Skeletal muscle tissue (tissue), 4 donors: ENCODE measurements around the gene SPARCL1. TPM values are rescaled to one million over a fixed set of nuclear protein-coding genes. Genes with fewer than 3 reads are reported as not detected.
A peak's percentile ranks its signal among the peaks of the same experiment; 100 is the strongest.
"Not testable (repeated sequence)": the region's sequence is repeated elsewhere in the genome, so short reads cannot be mapped to it uniquely, and the experiment has no call there.

Experiments
- H3K27ac ChIP-seq: one replicate; pipeline ENCODE4 v1.7.0; 2013; ENCODE audit warnings: mild to moderate bottlenecking, low read depth, low read length, inconsistent platforms
- H3K27me3 ChIP-seq, 3 donors: one replicate each; pipeline ENCODE4 v1.7.0; 2013; ENCODE audit warnings: low read length in 3 of 3; ENCODE audit not compliant: control insufficient read depth in 3 of 3, insufficient read depth in 3 of 3
- H3K36me3 ChIP-seq, 3 donors: one replicate each; pipeline ENCODE4 v1.7.0; 2013; ENCODE audit warnings: low read length in 3 of 3; ENCODE audit not compliant: control insufficient read depth in 3 of 3, insufficient read depth in 3 of 3
- H3K4me1 ChIP-seq, 3 donors: one replicate each; pipeline ENCODE4 v1.7.0; 2013; ENCODE audit warnings: low read length in 3 of 3, mild to moderate bottlenecking in 3 of 3; ENCODE audit not compliant: control insufficient read depth in 3 of 3, insufficient read depth in 3 of 3
- H3K4me3 ChIP-seq, 3 donors: one replicate each; pipeline ENCODE4 v1.7.0; 2013; ENCODE audit warnings: low read length in 3 of 3
- H3K9ac ChIP-seq, 3 donors: one replicate each; pipeline ENCODE4 v1.7.0; 2013; ENCODE audit warnings: low read length in 3 of 3, mild to moderate bottlenecking in 3 of 3, moderate library complexity in 2 of 3, low read depth in 1 of 3
- H3K9me3 ChIP-seq, 3 donors: one replicate each; pipeline ENCODE4 v1.7.0; 2013; ENCODE audit warnings: low read length in 3 of 3; ENCODE audit not compliant: control insufficient read depth in 3 of 3
- total RNA-seq: library from RNA; depleted of rRNA; stranded (reverse); fragments of >200 nt; gene quantifications from one replicate; pipeline ENCODE4 v1.2.3, GENCODE V29; 2014
- donor health status: Osteomylitis.

The SPARCL1 gene, protein sequence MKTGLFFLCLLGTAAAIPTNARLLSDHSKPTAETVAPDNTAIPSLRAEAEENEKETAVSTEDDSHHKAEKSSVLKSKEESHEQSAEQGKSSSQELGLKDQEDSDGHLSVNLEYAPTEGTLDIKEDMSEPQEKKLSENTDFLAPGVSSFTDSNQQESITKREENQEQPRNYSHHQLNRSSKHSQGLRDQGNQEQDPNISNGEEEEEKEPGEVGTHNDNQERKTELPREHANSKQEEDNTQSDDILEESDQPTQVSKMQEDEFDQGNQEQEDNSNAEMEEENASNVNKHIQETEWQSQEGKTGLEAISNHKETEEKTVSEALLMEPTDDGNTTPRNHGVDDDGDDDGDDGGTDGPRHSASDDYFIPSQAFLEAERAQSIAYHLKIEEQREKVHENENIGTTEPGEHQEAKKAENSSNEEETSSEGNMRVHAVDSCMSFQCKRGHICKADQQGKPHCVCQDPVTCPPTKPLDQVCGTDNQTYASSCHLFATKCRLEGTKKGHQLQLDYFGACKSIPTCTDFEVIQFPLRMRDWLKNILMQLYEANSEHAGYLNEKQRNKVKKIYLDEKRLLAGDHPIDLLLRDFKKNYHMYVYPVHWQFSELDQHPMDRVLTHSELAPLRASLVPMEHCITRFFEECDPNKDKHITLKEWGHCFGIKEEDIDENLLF
- total RNA-seq, result 116 TPM

DNA sequence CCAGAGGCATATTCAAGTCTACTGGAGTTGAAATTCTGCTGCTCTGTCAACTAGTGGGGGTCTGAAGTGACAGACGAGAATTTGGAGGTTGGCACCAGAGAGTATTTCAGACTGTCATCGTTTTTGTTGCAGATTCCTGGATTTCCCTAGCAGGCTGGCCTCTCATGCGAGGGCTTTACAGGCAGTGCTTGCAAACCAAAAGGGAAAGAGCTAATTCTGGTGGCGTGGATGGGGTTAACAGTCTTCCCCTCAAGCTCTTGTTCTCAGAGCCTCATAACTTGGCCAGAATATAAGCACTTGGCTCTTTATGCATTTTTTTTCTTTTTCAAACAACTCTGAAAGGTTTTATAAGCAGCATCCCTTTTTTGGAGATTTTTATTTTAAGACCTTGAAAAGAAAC lies at the start of gene SPARCL1:
Gene SPARCL1 (minus strand): TSS at position 190 of the 400 bp plus-strand sequence. CDS start 29,802 bp downstream, outside the sequence.
- Histone ChIP-seq H3K36me3 (no peaks in the 10 kb centered on the region), H3K9ac (peak within 1 kb of the TSS; percentile 34 to 73 (median 72)), H3K27ac (peak within 1 kb of the TSS; percentile 67), H3K4me3 (peak within 1 kb of the TSS; percentile 38 to 71 (median 65)), H3K27me3 (no peaks in the 10 kb centered on the region), H3K4me1 (peaks cover 3 to 8% (median 6%) of the 10 kb centered on the region in 3 donors), H3K9me3 (no peaks in the 10 kb centered on the region)

DNA sequence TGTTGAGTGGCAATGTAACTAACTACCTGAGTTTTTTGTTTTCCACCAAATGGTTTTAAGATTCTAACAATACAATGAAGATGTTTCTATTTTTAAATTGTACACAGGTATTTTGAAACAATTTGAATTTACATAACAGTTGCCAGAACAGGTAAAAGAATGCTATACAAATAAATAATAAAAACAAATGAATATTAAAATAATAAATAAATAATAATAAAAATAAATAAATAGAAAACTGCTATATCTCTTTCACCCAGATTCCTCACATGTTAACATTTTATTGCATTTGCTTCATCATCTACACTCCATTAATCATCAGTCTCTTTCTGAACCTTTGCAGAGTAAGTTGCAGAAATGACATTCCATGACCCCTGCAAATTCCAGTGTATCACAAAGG lies 46.8 kb upstream of the SPARCL1 start:
- Histone ChIP-seq H3K27me3 (no peaks in the 10 kb centered on the region), H3K9me3 (no peaks in the 10 kb centered on the region), H3K9ac (no peak overlapping the region), H3K36me3 (no peaks in the 10 kb centered on the region), H3K27ac (no peak overlapping the region), H3K4me1 (no peaks in the 10 kb centered on the region), H3K4me3 (no peak overlapping the region)

DNA sequence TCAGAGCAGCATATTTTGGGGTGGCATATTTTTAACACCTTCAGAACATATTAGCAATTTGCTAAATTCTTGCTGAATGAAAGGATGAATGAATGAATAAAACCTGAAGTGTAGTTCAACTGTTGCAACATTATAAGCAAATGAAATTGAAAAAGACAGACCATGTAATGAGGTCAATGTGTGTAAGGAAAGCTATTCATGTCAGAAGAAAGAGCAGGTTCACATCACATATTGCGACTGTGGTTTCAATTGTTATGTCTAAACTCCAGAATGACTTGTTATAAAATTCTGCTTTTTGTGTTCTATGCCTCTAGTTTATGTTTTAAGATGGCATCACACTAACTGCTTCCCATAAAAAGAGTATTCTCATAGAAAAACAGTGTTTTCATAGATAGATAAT lies 46.2 kb upstream of the SPARCL1 start:
- H3K4me1 ChIP-seq, result no peaks in the 10 kb centered on the region
- H3K36me3 ChIP-seq, result no peaks in the 10 kb centered on the region
- no peak overlapping the region for H3K9ac ChIP-seq
- no peaks in the 10 kb centered on the region for H3K27me3 ChIP-seq
- H3K4me3 ChIP-seq, result no peak overlapping the region
- no peaks in the 10 kb centered on the region for H3K9me3 ChIP-seq
- H3K27ac ChIP-seq, result no peak overlapping the region

DNA sequence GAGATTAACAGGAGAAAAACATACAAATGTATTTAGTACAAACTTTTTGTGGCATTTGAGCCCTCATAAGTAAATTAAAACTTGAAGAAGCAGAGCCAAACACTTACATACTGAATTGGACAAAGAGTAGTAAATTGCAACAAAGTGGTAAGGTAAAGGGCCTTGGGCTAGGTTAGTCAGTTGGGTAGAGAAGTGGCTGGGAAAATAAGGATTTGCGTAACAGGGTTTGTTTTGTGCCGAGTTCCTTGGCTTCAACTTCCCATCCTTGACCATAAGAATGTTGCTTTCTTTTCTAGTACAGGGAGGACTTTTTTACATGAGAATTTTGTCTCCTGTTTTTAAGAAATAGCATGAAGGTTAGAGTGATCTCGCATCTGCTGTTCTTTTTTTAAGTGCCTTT lies 45.8 kb upstream of the SPARCL1 start:
- no peaks in the 10 kb centered on the region for H3K27me3 ChIP-seq
- H3K36me3 ChIP-seq, result no peaks in the 10 kb centered on the region
- H3K4me3 ChIP-seq, result no peak overlapping the region
- no peak overlapping the region for H3K27ac ChIP-seq
- no peaks in the 10 kb centered on the region for H3K4me1 ChIP-seq
- no peaks in the 10 kb centered on the region for H3K9me3 ChIP-seq
- no peak overlapping the region for H3K9ac ChIP-seq

DNA sequence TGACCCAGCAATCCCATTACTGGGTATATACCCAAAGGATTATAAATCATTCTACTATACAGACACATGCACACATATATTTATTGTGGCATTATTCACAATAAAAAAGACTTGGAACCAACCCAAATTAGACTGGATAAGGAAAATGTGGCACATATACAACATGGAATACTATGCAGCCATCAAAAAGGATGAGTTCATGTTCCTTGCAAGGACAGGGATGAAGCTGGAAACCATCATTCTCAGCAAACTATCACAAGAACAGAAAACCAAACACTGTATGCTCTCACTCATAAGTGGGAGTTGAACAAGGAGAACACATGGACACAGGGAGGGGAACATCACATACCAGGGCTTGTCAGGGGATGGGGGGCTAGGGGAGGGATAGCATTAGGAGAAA lies 45.2 kb upstream of the SPARCL1 start:
- H3K9me3 ChIP-seq, H3K9ac ChIP-seq, H3K36me3 ChIP-seq, H3K27me3 ChIP-seq, H3K4me1 ChIP-seq, H3K4me3 ChIP-seq, H3K27ac ChIP-seq: not testable (repeated sequence)

DNA sequence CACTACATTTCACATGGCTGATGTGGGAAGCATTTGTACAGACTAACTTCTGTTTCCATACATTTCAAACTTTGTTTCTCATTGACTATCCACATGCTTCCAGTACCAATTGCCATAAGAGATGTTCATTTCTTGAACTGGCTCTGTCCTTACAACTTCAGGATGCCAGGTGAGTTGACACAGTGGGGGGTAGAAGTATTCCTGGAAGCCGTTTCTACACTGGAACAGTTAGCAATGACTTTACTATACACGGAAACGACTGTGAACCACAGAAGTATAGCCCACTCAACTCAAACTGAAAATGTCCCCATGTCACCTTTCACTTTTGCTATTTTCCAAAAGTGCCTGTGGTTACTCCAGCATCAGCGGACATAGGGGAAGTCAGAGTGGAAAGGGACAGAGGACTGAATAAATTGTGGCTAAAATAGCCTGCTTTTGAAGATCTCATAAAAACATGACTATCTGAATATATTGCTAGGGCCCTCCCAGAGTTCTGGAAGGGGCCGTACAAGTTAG lies 41.2 kb upstream of the SPARCL1 start:
- Histone ChIP-seq H3K27ac (no peak overlapping the region), H3K9me3 (no peaks in the 10 kb centered on the region), H3K4me1 (no peaks in the 10 kb centered on the region), H3K27me3 (no peaks in the 10 kb centered on the region), H3K36me3 (no peaks in the 10 kb centered on the region), H3K4me3 (no peak overlapping the region), H3K9ac (no peak overlapping the region)

DNA sequence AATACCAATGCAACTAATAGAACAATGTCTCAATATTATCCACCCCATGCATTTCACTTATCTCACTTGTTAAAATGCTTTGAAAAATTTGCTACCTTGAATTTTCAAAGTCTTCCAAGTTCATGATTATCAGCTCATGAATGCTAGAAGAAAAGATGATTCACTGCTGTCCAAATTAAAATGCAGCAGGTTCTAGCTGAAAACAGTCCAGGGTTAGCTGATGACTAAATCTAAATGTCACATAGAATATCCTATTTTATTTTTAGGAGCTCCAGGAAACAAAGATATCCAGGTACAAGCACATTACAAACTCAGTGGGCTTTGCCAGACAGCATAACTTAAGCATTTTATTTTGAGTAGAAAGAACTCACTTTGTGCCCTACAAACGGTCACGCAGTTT lies 38.0 kb upstream of the SPARCL1 start:
- Histone ChIP-seq H3K36me3 (no peaks in the 10 kb centered on the region), H3K27ac (no peak overlapping the region), H3K4me3 (no peak overlapping the region), H3K4me1 (no peaks in the 10 kb centered on the region), H3K9ac (no peak overlapping the region), H3K27me3 (no peaks in the 10 kb centered on the region), H3K9me3 (no peaks in the 10 kb centered on the region)

DNA sequence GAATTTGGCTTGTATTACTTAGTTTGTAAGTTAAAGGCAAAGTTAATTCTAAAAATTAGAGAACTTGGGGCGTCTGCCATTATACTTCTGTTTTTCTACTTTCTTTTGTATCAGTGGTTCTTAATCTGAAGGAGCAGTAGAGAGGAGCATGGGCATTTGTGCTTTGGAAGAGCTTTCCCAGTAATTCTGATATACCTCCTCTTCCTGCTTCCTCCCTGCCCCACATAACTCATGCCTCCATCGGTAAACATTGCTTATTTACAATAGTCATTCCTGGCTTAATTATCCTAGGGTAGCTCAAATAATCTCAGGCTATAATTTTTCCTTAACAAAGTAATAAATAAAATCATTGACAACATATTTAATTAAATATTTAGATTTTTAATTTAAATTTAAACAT lies 37.1 kb upstream of the SPARCL1 start:
- H3K4me3 ChIP-seq, result no peak overlapping the region
- no peaks in the 10 kb centered on the region for H3K36me3 ChIP-seq
- H3K27ac ChIP-seq, result no peak overlapping the region
- no peak overlapping the region for H3K9ac ChIP-seq
- no peaks in the 10 kb centered on the region for H3K27me3 ChIP-seq
- no peaks in the 10 kb centered on the region for H3K4me1 ChIP-seq
- H3K9me3 ChIP-seq, result no peaks in the 10 kb centered on the region

DNA sequence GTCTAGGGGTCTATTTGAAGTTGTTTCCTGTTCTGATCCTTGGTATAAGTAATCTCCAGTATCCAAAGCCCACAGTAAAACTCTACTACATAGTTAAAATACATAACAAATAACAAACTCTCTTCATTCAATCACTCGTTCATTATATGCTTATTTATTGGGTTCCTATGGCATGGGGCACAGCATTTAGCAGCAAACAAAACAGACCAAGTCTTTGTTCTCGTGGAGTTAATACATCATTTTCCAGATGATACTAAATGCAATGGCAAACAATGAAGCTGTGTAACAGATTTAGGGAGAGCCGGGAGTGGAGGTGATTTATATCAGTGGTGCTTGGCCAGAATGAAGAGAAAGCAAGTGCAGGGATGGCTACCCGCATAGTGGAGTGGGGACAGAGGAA lies 36.6 kb upstream of the SPARCL1 start:
- H3K9me3 ChIP-seq, result peaks cover 0 to under 1% (median 0%) of the 10 kb centered on the region in 3 donors
- no peak overlapping the region for H3K9ac ChIP-seq
- no peak overlapping the region for H3K4me3 ChIP-seq
- H3K4me1 ChIP-seq, result no peaks in the 10 kb centered on the region
- H3K36me3 ChIP-seq, result no peaks in the 10 kb centered on the region
- no peaks in the 10 kb centered on the region for H3K27me3 ChIP-seq
- no peak overlapping the region for H3K27ac ChIP-seq

DNA sequence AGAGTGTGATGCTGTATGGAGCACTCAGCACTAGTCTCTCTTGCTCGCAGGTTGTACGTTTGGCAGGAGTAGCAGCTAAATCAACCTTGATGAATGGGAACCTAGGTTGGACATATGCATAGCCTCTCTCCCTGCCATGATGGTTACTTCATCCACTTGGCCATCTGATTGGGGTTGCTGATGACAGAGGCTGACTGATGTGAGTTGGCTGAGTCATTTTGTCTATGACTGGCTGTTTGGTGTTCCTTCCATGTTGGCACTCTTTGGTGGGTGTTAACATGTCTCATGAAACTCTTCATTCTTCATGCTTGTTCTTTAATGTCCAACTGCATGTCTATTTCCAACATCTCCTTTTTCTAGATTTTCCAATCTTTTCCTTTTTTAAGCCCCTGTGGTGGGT lies 31.6 kb upstream of the SPARCL1 start:
- Histone ChIP-seq H3K9me3 (peaks cover 0 to 4% (median 0%) of the 10 kb centered on the region in 3 donors), H3K4me1 (peaks cover 0 to 3% (median 0%) of the 10 kb centered on the region in 3 donors), H3K27me3 (no peaks in the 10 kb centered on the region), H3K4me3 (no peak overlapping the region), H3K9ac (no peak overlapping the region), H3K36me3 (no peaks in the 10 kb centered on the region), H3K27ac (no peak overlapping the region)
